Measurements from ENCODE around the gene ATP6AP1. TPM values are rescaled to one million over a fixed set of nuclear protein-coding genes. Genes with fewer than 3 reads are reported as not detected.

Gene ATP6AP1
- total RNA-seq, 1 experiment from 2014 or later = 181 TPM

Small RNAs within 50 kb of the gene (small RNA-seq; reads per million reads assigned to genes)
- gene MIR6858 (not detected), gene SNORA70 (not detected)

Other genes starting within 250 kb of the ATP6AP1 start
- gene OPN1MW, start 246.1 kb upstream of the ATP6AP1 start, total RNA-seq (2014; rRNA removed; shearing (Covaris generic)) = not detected in 2 replicates
- not detected in 2 replicates for gene OPN1MW2, start 208.9 kb upstream of the ATP6AP1 start, total RNA-seq (2014; rRNA removed; shearing (Covaris generic))
- not detected in 2 replicates for gene OPN1MW3, start 171.1 kb upstream of the ATP6AP1 start, total RNA-seq (2014; rRNA removed; shearing (Covaris generic))
- gene TEX28, start 133.6 kb upstream of the ATP6AP1 start, total RNA-seq (2014; rRNA removed; shearing (Covaris generic)) = not detected in 2 replicates
- not detected in 2 replicates for gene TKTL1, start 132.9 kb upstream of the ATP6AP1 start, total RNA-seq (2014; rRNA removed; shearing (Covaris generic))
- gene FLNA, start 54.0 kb upstream of the ATP6AP1 start, total RNA-seq (2014; rRNA removed; shearing (Covaris generic)) = 482 and 516 TPM in 2 replicates
- gene EMD, start 49.4 kb upstream of the ATP6AP1 start, total RNA-seq (2014; rRNA removed; shearing (Covaris generic)) = 70.5 and 87.0 TPM in 2 replicates
- 4,676 and 4,679 TPM in 2 replicates for gene RPL10, start 30.3 kb upstream of the ATP6AP1 start, total RNA-seq (2014; rRNA removed; shearing (Covaris generic))
- gene DNASE1L1, start 19.4 kb upstream of the ATP6AP1 start, total RNA-seq (2014; rRNA removed; shearing (Covaris generic)) = 114 and 118 TPM in 2 replicates
- 60.3 and 80.6 TPM in 2 replicates for gene TAFAZZIN, start 17.1 kb upstream of the ATP6AP1 start, total RNA-seq (2014; rRNA removed; shearing (Covaris generic))
- 124 and 128 TPM in 2 replicates for gene GDI1, start 8.5 kb downstream of the ATP6AP1 start, total RNA-seq (2014; rRNA removed; shearing (Covaris generic))
- 103 and 107 TPM in 2 replicates for gene FAM50A, start 15.5 kb downstream of the ATP6AP1 start, total RNA-seq (2014; rRNA removed; shearing (Covaris generic))
- 33.6 and 40.8 TPM in 2 replicates for gene PLXNA3, start 29.6 kb downstream of the ATP6AP1 start, total RNA-seq (2014; rRNA removed; shearing (Covaris generic))
- gene LAGE3, start 50.6 kb downstream of the ATP6AP1 start, total RNA-seq (2014; rRNA removed; shearing (Covaris generic)) = 122 and 129 TPM in 2 replicates
- gene UBL4A, start 57.9 kb downstream of the ATP6AP1 start, total RNA-seq (2014; rRNA removed; shearing (Covaris generic)) = 195 and 203 TPM in 2 replicates
- 67.2 TPM in 2 replicates for gene SLC10A3, start 62.0 kb downstream of the ATP6AP1 start, total RNA-seq (2014; rRNA removed; shearing (Covaris generic))
- 73.0 and 89.0 TPM in 2 replicates for gene FAM3A, start 87.6 kb downstream of the ATP6AP1 start, total RNA-seq (2014; rRNA removed; shearing (Covaris generic))
- 269 and 280 TPM in 2 replicates for gene G6PD, start 118.2 kb downstream of the ATP6AP1 start, total RNA-seq (2014; rRNA removed; shearing (Covaris generic))
- 43.4 and 51.1 TPM in 2 replicates for gene IKBKG, start 118.9 kb downstream of the ATP6AP1 start, total RNA-seq (2014; rRNA removed; shearing (Covaris generic))
- gene CTAG1A, start 156.5 kb downstream of the ATP6AP1 start, total RNA-seq (2014; rRNA removed; shearing (Covaris generic)) = not detected in 2 replicates
- not detected in 2 replicates for gene CTAG1B, start 190.6 kb downstream of the ATP6AP1 start, total RNA-seq (2014; rRNA removed; shearing (Covaris generic))
- gene CTAG2, start 224.9 kb downstream of the ATP6AP1 start, total RNA-seq (2014; rRNA removed; shearing (Covaris generic)) = not detected in 2 replicates